ENCODE data around the gene TMCO1.

DNA sequence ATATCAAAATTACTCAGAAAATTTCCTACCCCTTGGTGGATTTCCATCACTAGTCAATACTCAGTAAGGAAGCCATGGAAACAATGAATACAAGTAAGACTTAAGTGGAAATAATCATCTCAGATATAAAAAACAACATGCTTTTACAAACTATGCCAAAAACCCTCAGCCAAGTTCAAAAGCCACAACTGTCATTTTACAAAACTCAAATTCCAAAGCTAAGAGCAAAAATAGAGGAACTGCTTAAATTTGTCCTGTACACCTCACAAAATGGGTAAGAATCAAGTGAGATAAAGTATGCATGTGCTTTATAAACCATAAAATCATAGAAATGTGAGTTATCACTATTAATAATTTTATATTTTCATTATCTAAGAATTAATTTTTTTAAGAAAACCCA lies 9.6 kb downstream of the TMCO1 start:
- TF ChIP-seq TARDBP (CRISPR knock-in tag; IDR thresholded peaks at IDR 0.05) (no peak), NFYC (CRISPR knock-in tag; IDR thresholded peaks at IDR 0.05) (no peak), ZSCAN20 (CRISPR knock-in tag; IDR thresholded peaks at IDR 0.05; ENCODE audit: borderline replicate concordance) (no peak), PHB2 (IDR thresholded peaks at IDR 0.05; ENCODE audit: partially characterized antibody) (no peak), REPIN1 (CRISPR knock-in tag; IDR thresholded peaks at IDR 0.05; ENCODE audit: borderline replicate concordance, low read depth) (no peak)
- TF ChIP-seq, protein P1, sequence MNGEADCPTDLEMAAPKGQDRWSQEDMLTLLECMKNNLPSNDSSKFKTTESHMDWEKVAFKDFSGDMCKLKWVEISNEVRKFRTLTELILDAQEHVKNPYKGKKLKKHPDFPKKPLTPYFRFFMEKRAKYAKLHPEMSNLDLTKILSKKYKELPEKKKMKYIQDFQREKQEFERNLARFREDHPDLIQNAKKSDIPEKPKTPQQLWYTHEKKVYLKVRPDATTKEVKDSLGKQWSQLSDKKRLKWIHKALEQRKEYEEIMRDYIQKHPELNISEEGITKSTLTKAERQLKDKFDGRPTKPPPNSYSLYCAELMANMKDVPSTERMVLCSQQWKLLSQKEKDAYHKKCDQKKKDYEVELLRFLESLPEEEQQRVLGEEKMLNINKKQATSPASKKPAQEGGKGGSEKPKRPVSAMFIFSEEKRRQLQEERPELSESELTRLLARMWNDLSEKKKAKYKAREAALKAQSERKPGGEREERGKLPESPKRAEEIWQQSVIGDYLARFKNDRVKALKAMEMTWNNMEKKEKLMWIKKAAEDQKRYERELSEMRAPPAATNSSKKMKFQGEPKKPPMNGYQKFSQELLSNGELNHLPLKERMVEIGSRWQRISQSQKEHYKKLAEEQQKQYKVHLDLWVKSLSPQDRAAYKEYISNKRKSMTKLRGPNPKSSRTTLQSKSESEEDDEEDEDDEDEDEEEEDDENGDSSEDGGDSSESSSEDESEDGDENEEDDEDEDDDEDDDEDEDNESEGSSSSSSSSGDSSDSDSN (CRISPR knock-in tag; IDR thresholded peaks at IDR 0.05): no peak
- TF ChIP-seq, protein P2, sequence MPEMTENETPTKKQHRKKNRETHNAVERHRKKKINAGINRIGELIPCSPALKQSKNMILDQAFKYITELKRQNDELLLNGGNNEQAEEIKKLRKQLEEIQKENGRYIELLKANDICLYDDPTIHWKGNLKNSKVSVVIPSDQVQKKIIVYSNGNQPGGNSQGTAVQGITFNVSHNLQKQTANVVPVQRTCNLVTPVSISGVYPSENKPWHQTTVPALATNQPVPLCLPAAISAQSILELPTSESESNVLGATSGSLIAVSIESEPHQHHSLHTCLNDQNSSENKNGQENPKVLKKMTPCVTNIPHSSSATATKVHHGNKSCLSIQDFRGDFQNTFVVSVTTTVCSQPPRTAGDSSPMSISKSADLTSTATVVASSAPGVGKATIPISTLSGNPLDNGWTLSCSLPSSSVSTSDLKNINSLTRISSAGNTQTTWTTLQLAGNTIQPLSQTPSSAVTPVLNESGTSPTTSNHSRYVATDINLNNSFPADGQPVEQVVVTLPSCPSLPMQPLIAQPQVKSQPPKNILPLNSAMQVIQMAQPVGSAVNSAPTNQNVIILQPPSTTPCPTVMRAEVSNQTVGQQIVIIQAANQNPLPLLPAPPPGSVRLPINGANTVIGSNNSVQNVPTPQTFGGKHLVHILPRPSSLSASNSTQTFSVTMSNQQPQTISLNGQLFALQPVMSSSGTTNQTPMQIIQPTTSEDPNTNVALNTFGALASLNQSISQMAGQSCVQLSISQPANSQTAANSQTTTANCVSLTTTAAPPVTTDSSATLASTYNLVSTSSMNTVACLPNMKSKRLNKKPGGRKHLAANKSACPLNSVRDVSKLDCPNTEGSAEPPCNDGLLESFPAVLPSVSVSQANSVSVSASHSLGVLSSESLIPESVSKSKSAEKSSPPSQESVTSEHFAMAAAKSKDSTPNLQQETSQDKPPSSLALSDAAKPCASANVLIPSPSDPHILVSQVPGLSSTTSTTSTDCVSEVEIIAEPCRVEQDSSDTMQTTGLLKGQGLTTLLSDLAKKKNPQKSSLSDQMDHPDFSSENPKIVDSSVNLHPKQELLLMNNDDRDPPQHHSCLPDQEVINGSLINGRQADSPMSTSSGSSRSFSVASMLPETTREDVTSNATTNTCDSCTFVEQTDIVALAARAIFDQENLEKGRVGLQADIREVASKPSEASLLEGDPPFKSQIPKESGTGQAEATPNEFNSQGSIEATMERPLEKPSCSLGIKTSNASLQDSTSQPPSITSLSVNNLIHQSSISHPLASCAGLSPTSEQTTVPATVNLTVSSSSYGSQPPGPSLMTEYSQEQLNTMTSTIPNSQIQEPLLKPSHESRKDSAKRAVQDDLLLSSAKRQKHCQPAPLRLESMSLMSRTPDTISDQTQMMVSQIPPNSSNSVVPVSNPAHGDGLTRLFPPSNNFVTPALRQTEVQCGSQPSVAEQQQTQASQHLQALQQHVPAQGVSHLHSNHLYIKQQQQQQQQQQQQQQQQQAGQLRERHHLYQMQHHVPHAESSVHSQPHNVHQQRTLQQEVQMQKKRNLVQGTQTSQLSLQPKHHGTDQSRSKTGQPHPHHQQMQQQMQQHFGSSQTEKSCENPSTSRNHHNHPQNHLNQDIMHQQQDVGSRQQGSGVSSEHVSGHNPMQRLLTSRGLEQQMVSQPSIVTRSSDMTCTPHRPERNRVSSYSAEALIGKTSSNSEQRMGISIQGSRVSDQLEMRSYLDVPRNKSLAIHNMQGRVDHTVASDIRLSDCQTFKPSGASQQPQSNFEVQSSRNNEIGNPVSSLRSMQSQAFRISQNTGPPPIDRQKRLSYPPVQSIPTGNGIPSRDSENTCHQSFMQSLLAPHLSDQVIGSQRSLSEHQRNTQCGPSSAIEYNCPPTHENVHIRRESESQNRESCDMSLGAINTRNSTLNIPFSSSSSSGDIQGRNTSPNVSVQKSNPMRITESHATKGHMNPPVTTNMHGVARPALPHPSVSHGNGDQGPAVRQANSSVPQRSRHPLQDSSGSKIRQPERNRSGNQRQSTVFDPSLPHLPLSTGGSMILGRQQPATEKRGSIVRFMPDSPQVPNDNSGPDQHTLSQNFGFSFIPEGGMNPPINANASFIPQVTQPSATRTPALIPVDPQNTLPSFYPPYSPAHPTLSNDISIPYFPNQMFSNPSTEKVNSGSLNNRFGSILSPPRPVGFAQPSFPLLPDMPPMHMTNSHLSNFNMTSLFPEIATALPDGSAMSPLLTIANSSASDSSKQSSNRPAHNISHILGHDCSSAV (CRISPR knock-in tag; IDR thresholded peaks at IDR 0.05; ENCODE audit: borderline replicate concordance): no peak

All from HepG2 (cell line).